GM12891 (cell line): Measurements from ENCODE around the gene GPSM3.

Experiments
- POLR2A ChIP-seq: IDR thresholded peaks from 2 replicates; pipeline ENCODE4 v1.6.1; 2011; ENCODE audit warnings: low read depth, low read length, control low read depth
- SPI1 ChIP-seq: IDR thresholded peaks from 2 replicates; pipeline ENCODE4 v1.6.1; 2011; ENCODE audit warnings: low read depth, low read length, control low read depth
- TAF1 ChIP-seq: IDR thresholded peaks from 2 replicates; pipeline ENCODE4 v1.6.1; 2011; ENCODE audit warnings: low read depth, low read length, control low read depth

- no peak for TF ChIP-seq SPI1
- TF ChIP-seq POLR2A, result no peak
- TF ChIP-seq TAF1, result no peak
Measured at GRCh38 chr6:32196682-32197616, 4.5 kb upstream of the GPSM3 start.
